Ovary (tissue), 9 donors: Measurements from ENCODE around the gene RAPSN. TPM values are rescaled to one million over a fixed set of nuclear protein-coding genes. Genes with fewer than 3 reads are reported as not detected.

Experiments used
- DNase-seq, 5 donors: peaks; one replicate each; pipeline ENCODE4 v3.0.0-alpha.2; 2019 to 2020
- H3K27ac ChIP-seq, 2 donors: fragments of 200-600 bp; one replicate each; pipeline versions ENCODE4 v1.5.1 to v1.8.0; 2019 to 2022
- H3K27me3 ChIP-seq: fragments of 200-600 bp; one replicate; pipeline ENCODE4 v1.8.0; 2022
- H3K36me3 ChIP-seq: fragments of 200-600 bp; sonication (generic); one replicate; pipeline ENCODE4 v1.5.1; 2019
- H3K4me1 ChIP-seq: one replicate; pipeline ENCODE4 v1.8.1; 2013; ENCODE audit warnings: mild to moderate bottlenecking, moderate library complexity; ENCODE audit not compliant: insufficient read depth
- H3K4me3 ChIP-seq: fragments of 200-600 bp; sonication (generic); one replicate; pipeline ENCODE4 v1.5.1; 2017
- H3K9me3 ChIP-seq, 2 donors: fragments of 200-600 bp in 1 of 2; sonication (generic) in 1 of 2; one replicate each; pipeline versions ENCODE4 v1.5.1 to v1.8.1; 2013 to 2019; ENCODE audit warnings: mild to moderate bottlenecking in 1 of 2, moderate library complexity in 1 of 2
- EP300 ChIP-seq: sonication (generic); formaldehyde crosslinking; IDR thresholded peaks from one replicate; pipeline ENCODE4 v1.6.1; 2017; ENCODE audit warnings: antibody characterized with exemption
- POLR2A ChIP-seq: fragments of 450-650 bp; IDR thresholded peaks from one replicate; pipeline ENCODE4 v1.6.1; 2017; ENCODE audit warnings: antibody characterized with exemption, mild to moderate bottlenecking, moderate library complexity
- WGBS, 3 donors: extraction: QIAGEN DNeasy Blood & Tissue Kit in 1 of 3; methylation state at CpG; one replicate each; pipeline versions ENCODE4 v1.1.5 to v1.1.7; 2013 to 2017; 5-methylcytosine and 5-hydroxymethylcytosine counted together
- intact Hi-C, 4 donors: fragments of 100-400 bp; cut with DNase I; formaldehyde crosslinking; loops; one replicate each; pipeline versions ENCODE4 v1.11.0 to v1.15.1; 2022 to 2023
- polyA plus RNA-seq, 2 donors: library from polyadenylated mRNA; stranded (reverse); fragments of 200-250 nt in 1 of 2; fragments of 350-450 nt in 1 of 2; fragmentation: Illumina TruSeq in 1 of 2; extraction: RNeasy Lipid Tissue Mini Kit (QIAGEN cat#74804) in 1 of 2; gene quantifications; one replicate each; pipeline ENCODE4 v1.2.3, GENCODE V29; 2013 to 2014
- total RNA-seq, 7 donors: library from RNA; depleted of rRNA in 2 of 7; stranded (reverse); fragments of >200 nt in 2 of 7; fragmentation: NEBNext Ultra II Directional in 3 of 7; extraction: Animal tissue kit (Norgen Biotek cat#: 25700) in 3 of 7; gene quantifications; one replicate each; pipeline versions ENCODE4 v1.1.0 to v1.2.4, GENCODE V29; 2016 to 2023
- TF ChIP-seq, protein P1 (sequence below), 3 donors: fragments of 450-650 bp in 2 of 3; fragments of 200-600 bp in 1 of 3; IDR thresholded peaks; one replicate each; pipeline versions ENCODE4 v1.5.1 to v1.8.0; 2016 to 2022; ENCODE audit warnings: antibody characterized with exemption in 3 of 3, mild to moderate bottlenecking in 1 of 3
- donor health status: DM: no; HTN: no; CAD: no; lungs with moderate emphysema.
- donor health status: DM: no; HTN: no; CAD: no.
- donor health status: Bipolar disorder and iron deficiency.
- donor health status: DM: yes; HTN: yes; CAD: no.
- donor health status: DM: no; HTN: no; CAD: no.
- donor health status: DM: yes; HTN: yes; CAD: no.

Gene RAPSN
- total and polyA plus RNA-seq, 9 donors, result 0.08 to 0.43 (median 0.28) TPM; not detected in 5

DNA sequence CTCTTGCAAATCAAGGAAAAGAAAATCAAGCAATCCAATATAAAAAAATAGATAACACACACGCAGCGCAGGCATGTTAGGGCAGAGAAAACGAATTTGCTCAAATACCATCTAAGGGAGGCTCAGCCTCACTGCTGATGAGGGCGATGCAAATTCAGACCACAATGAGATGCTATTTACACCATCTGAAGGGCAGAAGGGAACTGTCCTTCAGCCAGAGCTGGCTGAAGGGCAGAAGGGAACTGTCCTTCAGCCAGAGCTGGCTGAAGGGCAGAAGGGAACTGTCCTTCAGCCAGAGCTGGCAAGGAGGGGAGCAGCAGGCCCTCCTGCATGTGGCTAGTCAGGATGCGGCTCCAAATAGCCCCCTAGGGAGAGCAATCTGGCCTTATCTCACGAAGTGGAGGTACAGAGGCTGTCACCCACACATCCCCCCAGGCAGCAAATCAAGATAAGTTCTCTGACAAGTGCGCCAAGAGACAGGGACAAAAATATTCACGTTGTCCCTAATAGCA lies 48.1 kb downstream of the RAPSN start:
- intact Hi-C loops, result no loop called here
- Histone ChIP-seq H3K4me1 (no peaks in the 10 kb centered on the region), H3K4me3 (peak overlapping the region; percentile 65), H3K27ac (peak overlapping the region in 1 of 2 donors; percentile 79), H3K36me3 (no peaks in the 10 kb centered on the region), H3K9me3 (no peaks in the 10 kb centered on the region), H3K27me3 (no peaks in the 10 kb centered on the region)
- DNase-seq, result no peak
- no peak for TF ChIP-seq POLR2A
- TF ChIP-seq EP300, result no peak
- TF ChIP-seq, protein P1, sequence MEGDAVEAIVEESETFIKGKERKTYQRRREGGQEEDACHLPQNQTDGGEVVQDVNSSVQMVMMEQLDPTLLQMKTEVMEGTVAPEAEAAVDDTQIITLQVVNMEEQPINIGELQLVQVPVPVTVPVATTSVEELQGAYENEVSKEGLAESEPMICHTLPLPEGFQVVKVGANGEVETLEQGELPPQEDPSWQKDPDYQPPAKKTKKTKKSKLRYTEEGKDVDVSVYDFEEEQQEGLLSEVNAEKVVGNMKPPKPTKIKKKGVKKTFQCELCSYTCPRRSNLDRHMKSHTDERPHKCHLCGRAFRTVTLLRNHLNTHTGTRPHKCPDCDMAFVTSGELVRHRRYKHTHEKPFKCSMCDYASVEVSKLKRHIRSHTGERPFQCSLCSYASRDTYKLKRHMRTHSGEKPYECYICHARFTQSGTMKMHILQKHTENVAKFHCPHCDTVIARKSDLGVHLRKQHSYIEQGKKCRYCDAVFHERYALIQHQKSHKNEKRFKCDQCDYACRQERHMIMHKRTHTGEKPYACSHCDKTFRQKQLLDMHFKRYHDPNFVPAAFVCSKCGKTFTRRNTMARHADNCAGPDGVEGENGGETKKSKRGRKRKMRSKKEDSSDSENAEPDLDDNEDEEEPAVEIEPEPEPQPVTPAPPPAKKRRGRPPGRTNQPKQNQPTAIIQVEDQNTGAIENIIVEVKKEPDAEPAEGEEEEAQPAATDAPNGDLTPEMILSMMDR (IDR thresholded peaks at IDR 0.05), result no peak
- 19 to 24% (median 24%) methylated on average over 8 of the region's 8 CpGs for WGBS, 3 donors

DNA sequence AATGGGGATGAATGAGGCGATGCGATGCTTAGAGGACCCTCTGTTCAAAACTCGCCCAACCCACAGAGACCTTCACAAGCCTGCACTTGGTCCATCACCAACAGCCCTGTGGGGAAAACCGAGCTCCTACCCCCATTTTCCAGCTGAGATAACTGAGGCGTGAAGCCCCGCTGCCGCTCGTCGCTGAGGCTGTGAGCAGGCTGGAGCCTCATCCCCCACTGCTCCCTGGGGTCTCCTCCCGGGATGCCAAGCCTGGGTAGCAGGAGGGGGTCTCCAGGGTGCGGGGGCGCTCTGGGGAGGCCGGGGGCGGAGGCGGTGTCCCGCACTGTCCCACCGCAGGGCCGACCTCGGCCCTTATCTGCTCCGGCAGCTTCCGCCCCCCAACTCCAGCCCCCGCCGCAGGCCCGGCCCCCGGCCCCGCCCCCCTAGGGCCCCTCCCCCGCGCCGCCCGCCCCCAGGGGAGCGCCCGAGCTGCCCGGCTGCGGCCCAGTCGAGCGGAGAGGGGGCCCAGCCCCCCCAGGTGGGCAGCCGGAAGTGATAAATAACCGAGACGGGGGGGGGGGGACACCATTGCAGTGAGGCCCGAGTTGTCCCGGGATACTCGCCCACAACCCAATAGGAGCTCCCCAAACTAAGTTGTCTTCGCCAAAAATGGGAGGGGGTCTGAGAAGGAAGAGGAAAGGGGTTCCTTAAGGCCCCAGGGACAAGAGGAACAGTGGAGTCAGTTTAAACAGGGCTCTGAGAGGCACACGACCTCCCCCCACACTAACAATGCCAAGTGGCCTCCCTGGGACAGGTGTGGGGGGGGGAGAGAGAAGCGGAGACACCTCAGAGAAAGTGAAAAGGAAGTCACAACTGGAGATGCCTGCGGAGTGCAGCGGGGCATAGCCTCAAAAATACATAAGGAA lies 48.8 kb downstream of the RAPSN start:
- intact Hi-C loops, result no loop called here
- Histone ChIP-seq H3K9me3 (no peaks in the 10 kb centered on the region), H3K27ac (peak overlapping the region; percentile 75 to 79), H3K4me1 (no peaks in the 10 kb centered on the region), H3K27me3 (no peaks in the 10 kb centered on the region), H3K4me3 (peak overlapping the region; percentile 65), H3K36me3 (no peaks in the 10 kb centered on the region)
- TF ChIP-seq EP300 (no peak), POLR2A (no peak)
- TF ChIP-seq, protein P1 (IDR thresholded peaks at IDR 0.05), result no peak
- DNase-seq, result peak in 4 of 5 donors; percentile 61 to 73 (median 64)
- 3 to 5% (median 3%) methylated on average over 27 to 46 of the region's 47 CpGs for WGBS, 3 donors

DNA sequence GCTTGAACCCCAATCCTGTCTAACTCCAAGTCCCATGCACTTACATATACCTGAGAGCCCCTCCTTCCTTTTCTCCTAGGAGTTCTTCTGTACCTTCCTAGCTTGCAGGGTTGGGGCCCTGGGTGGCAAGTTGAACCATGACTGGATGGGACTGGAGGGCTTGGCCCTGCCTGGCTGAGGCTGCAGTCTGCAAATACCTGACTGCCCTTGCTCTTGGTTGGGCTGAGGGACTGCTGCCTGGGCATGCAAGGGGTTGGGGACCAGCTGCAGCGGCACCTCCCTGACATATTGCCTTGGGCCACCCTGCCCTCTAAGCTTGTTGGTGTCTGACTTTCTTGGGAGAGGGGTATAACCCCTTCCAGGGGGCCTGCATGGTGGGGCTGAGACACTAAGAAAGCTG lies 50.4 kb downstream of the RAPSN start:
- no peak overlapping the region for H3K4me3 ChIP-seq
- no peaks in the 10 kb centered on the region for H3K9me3 ChIP-seq
- peak in 1 of 5 donors; percentile 17 for DNase-seq
- intact Hi-C loops, result no loop called here
- no peak for TF ChIP-seq POLR2A
- TF ChIP-seq EP300, result no peak
- no peak overlapping the region for H3K27ac ChIP-seq
- H3K4me1 ChIP-seq, result no peaks in the 10 kb centered on the region
- no peaks in the 10 kb centered on the region for H3K36me3 ChIP-seq
- 93 to 100% (median 100%) methylated on average over 1 of the region's 1 CpG for WGBS, 3 donors
- no peaks in the 10 kb centered on the region for H3K27me3 ChIP-seq

DNA sequence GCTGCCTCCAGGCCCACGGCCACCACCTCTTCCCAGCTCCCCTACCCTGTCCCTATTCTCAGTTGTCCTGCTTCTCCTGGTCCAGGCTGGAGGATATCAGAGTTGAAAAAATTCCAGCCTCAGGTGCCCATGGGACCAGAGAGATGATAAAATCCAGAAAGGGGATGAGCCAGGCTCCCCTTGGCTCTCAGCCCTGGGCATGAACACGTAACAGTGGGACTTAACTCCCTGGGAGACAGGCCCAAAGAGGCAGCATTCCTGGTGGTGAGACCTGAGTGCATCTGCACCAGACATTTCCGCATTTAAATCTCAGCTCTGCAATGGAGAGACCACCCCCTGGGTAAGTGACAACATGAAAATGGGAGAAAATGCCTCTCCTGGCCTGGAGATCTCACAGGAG lies 50.9 kb downstream of the RAPSN start:
- H3K4me3 ChIP-seq, result no peak overlapping the region
- no peaks in the 10 kb centered on the region for H3K4me1 ChIP-seq
- H3K9me3 ChIP-seq, result no peaks in the 10 kb centered on the region
- 77 to 86% (median 86%) methylated on average over 3 of the region's 3 CpGs for WGBS, 3 donors
- intact Hi-C loops, result no loop called here
- H3K27me3 ChIP-seq, result no peaks in the 10 kb centered on the region
- no peaks in the 10 kb centered on the region for H3K36me3 ChIP-seq
- no peak for DNase-seq
- TF ChIP-seq POLR2A (no peak), EP300 (no peak)
- TF ChIP-seq, protein P1 (IDR thresholded peaks at IDR 0.05), result no peak
- no peak overlapping the region for H3K27ac ChIP-seq

DNA sequence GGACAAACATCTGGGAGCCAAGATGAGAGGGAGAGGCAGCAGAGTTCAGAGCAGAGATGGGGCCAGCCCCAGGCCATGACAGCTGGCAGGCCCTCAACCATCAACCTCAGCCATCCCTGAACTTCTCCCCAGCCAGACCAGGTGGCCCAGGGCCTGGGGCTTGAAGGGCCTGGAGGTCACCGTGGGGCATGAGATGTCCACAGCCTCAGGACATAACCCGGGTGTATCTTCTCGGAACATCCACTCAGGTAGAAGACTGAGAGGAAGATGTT lies 53.0 kb downstream of the RAPSN start:
- H3K4me1 ChIP-seq, result no peaks in the 10 kb centered on the region
- H3K9me3 ChIP-seq, result no peaks in the 10 kb centered on the region
- 85 to 86% (median 85%) methylated on average over 3 of the region's 3 CpGs for WGBS, 3 donors
- DNase-seq, result no peak
- H3K27ac ChIP-seq, result no peak overlapping the region
- H3K27me3 ChIP-seq, result no peaks in the 10 kb centered on the region
- H3K4me3 ChIP-seq, result no peak overlapping the region
- TF ChIP-seq EP300 (no peak), POLR2A (no peak)
- TF ChIP-seq, protein P1 (IDR thresholded peaks at IDR 0.05), result no peak
- intact Hi-C loops, result no loop called here
- H3K36me3 ChIP-seq, result no peaks in the 10 kb centered on the region
